Smooth muscle cell of the brain vasculature (primary cell): ENCODE results near the gene GAD2.

Experiments used
- DNase-seq: peaks from one replicate; pipeline ENCODE4 v3.0.0-alpha.2; 2012; ENCODE audit warnings: low read depth, low spot score

GAD2 gene

DNA sequence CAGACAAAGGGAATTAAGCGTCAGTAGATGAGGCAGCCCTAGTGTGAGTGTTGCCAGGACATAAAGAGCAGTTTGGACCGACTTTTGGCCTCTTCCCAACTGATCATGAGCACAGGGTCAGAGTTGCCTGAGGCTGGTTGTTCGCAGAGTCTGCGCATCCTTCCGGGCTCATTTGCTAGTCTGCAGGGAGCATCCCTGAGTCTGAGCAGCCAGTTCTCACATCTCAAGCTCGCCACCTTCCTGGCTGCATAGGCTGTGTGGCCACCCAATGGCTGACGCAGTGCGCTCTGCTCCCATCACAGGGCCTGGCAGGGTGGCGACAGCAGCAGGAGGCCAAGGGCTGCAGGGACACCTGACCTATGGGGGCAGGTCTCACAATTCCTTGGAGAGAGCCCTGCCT lies 5.0 kb downstream of the GAD2 start:
- no peak for DNase-seq

DNA sequence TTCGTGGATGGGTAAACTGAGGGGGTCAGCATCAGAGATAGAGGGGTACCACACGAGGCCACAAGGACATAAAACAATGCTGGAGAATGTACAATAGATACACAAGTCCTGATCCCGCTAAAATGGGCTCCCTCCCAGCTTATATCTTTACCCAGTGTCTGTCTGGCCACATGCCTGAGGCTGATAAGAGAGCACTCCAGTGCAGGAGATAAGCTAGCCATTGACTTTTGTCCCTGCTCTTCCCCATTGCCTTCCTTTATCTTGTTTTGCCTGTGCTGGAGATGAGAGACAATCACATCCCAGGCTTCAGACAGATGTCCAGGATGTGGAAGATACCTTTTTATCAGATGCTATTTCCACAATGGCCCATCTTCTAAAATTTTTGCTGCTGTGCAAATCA lies 6.0 kb downstream of the GAD2 start:
- no peak for DNase-seq

DNA sequence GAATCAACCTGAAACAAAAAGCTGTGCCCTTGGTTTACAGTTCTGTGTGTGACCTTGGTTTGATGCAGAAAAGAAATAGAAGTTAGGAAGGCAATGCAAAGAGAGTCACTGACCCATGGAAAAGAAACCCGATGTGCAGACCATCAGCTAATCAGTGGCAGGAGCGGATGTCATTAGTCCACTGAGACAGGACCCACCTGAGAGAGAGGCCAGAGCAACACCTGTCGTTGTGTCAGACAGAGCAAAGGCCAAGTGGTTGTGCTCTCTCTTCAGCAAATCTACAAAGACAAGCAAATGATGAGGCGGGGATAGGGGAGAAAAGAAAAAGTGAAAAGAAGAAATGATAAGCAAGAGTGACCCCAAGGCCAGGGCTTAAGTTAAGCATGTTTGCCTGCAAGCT lies 8.7 kb downstream of the GAD2 start:
- DNase-seq = no peak

DNA sequence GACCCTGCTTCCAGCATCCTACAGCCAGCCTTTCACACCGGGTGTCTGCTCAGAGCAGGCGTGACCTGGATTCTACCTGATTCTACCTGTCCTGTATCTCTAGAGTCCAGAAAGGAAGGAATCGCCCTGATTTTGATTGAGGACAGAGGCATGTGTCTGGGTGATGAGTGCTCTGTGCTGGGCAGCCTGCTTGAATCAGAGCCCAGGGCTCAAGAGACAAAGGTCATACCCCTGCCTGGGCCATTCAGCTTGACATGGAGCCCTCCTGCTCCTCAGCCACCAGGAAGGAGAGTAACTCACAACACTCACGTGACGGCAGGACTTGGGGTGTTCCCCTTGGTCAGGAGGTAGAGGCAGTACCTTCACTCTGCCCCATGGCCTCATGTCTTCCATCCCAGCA lies 11.2 kb downstream of the GAD2 start:
- DNase-seq = no peak

DNA sequence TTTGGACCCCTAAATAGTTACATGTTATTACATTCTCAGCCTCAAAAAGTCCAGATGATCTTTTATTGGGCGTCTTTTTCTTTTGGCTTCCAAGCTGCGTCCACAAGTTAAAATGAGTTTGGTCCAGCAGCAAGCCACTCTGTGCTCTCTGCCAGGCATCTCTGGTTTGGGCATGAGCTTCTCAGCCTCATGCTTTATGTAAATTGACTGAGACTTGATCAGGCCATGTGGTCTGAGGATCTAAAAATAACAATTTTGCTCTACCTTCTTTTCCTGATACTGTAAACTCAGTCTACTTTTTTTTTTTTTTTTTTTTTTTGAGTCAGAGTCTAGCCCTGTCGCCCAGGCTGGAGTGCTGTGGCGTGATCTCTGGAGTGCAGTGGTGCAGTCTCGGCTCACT lies 15.6 kb downstream of the GAD2 start:
- no peak for DNase-seq

DNA sequence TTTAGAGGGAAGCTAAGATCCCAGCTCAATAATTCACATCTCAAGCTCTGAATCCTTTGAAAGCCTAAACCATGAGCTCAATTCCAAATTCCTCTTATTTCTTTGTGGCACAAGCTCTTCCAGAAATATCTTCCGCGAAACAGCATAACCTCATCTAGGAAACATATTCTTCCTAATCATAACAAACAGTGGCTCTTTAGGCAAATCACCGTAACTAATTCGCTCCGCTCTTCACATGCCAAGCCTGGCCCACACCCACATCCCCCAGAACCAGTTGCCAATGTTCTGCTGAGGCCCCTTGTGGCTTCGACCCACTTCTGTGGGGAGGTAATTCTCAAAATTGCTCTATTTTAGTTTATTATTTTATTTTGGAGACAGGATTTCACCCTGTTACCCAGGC lies 19.2 kb downstream of the GAD2 start:
- no peak for DNase-seq

DNA sequence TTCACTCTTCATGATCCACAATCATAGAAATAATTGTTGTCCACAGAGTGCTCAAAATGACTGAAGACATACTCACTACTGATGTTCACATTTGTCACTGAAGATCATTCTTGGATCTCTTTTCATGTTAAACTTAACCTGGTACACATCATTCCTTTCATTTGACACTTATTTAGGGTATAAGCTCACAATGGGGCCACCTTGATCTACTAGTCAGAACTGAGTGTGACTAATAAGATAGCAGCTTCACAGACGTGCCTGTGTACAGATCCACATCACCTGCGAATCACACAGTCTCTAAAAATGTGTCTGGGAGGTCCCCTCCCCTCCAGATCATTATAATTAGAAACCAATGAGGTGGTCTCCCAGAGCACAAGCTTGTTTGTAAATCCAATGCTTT lies 21.8 kb downstream of the GAD2 start:
- no peak for DNase-seq

DNA sequence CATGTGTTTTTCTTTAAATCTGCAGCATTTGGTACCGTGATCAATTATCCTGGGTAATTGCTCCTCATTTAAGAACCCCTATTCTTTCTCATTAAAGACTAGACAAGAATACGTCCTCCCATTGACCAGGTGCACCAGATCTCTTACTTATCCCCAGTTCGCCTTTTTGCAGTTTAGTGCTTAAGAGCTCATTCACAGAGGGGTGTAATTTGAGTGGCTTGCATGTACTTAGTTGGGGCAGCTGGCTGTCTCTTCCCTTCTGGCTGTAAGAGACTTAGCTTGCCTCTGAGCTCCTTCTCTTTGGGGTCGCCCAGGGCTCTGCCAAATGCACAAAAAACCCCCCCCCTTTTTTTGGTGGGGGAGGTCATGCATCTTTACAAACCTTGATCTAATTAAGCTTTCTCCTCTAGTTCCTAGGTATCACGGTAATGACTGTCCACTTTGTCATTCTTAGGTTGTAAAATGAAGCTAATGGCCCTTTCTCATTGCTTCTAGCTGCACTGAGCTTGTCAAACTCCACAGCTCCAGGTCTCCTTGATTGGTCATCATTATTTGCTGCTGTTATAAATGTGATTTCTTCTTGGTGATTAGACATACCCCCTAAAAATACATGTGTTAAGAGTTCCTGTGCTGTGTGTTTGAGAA lies 26.3 kb downstream of the GAD2 start:
- no peak for DNase-seq

DNA sequence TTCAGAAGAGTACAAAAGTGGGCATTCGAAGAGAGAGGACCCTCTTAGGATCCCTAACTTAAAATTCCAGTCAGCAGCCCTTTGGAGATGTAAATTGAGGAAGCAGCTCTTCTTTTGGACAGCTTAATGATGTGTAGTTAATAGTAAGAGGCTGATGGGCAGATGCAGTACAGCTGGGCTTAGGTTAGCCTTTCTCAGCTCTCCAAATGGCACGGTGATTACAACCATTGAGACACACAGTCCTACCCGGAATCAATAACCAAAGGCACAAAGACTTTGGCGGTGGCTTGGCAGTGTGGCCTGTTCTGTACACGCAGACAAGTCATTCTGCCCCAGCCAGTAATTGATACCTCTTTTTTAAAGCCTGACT lies 26.8 kb downstream of the GAD2 start:
- DNase-seq = no peak

DNA sequence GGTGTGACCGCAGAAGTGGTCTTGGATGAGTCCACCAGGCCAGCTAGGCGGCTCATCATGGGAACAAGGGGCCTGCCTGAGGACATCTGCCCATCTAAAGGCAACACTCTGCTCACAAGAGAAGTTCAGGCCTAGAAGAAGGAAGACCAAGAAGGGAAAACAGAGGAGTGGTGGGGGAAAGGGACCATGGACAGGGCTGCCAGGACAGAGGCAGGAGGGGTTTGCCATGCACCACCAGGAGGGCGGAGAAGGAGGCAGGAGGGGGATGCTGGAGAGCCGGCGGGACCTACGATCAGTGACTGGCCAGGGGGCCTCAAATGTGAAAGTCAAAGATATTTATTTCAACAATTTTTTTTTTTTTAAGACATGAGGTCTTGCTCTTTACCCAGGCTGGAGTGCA lies 33.1 kb downstream of the GAD2 start:
- no peak for DNase-seq

DNA sequence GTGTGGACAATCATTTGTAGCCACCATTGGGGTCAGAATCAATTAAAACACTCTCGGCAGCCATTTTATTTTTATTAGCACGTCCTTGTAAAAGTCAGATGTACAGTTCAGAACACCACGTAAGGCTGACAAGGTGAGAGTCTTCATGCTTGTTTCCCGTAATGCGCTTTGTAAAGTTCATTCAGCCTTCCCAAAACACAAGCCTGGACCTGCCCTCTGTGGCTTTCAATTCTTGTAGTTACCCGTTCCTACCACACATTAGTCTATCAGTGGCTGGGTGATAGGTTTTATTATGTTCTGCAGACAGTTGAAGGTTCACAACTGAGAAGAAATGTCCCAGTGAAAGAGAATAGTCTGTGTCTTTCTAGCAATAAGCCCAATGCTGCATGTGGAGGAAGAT lies 35.4 kb downstream of the GAD2 start:
- DNase-seq = no peak

DNA sequence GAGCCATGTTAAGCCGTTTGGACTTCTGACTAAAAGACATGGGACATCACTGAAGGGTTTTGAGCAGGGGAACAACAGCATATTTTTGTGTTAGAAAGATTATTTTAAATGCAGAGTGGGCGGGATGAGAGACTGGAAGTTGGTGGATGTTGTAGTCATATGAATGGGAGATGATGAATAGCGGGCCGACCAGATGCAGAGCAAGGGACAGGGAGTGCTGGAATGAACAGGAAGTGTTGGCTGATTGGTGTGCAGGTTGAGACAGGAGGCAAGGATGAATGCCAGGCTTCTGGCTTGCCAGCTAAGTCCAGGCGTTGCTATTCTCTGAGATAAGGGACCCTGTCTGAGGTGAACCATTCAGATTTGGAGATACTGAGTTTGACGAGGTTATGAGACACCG lies 38.0 kb downstream of the GAD2 start:
- no peak for DNase-seq

DNA sequence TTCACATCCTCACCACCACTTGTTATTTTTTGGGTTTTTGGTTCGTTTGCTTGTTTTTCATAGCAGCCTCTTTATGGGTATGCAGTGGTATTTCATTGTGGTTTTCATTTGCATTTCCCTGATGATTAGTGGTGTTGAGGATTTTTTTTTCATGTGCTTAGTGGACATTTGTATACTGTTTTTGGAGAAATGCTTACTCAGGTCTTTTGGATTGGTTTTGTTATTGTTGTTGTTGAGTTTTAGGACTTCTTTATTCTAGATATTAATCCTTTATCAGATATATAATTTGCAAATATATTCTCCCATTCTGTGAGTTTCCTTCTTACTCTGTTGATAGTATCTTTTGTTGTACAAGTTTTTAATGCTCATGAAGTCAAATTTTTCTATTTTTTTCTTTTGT lies 42.8 kb downstream of the GAD2 start:
- no peak for DNase-seq

DNA sequence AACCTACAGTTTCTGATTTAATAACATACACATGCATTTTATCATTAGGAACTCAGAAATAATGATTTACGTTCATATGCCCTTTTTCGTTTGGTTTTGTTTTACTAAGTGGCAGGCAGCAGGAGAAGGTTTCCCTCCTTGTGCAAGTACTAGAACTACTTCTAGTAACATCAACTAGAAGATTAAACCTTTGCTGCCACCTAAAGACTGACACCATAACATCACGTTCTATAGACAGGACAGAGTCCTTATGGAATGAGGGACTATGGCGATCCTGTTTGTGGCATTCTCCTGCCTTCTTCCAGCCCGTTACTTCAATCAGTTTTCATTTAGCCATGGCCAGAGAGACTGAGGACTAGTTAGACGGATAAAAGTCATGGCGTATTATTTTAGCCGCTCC lies 53.2 kb downstream of the GAD2 start:
- DNase-seq = no peak

DNA sequence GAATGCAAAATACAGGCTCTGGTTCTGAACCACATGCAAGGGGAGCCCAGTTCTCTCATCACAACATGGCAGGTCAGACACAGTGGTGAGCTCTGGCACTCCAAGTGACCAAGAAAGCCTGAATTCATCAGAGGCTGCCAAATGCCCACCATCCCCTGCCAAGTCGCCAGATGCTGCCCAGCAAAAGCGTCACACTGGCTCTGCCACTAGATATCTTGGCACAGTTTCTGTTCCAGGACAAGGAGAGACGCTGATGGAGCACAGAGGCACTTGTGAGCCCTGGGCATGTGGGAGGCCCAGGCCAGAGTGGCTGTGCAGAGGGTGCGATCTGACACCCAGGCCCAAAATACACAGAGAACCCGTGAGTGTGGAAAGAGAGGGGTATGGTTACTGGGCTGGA lies 57.8 kb downstream of the GAD2 start:
- no peak for DNase-seq

DNA sequence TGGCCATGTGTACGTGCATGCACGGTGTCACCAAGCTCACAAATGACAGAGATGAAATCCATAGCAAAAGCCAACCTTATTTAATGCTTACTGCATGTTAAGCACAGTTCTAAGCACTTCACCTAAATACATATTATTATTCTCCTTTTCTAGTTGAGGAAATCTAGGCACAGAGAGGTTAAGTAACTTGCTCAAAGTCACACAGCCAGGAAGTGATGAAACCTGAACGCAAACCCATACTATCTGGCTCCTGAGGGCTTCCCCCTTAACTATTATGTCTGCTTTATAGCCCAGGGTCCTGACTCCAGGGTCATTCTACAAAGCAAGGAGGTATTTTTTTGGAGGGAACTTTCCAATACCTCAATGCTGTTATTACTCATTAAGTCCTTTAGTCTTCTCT lies 61.7 kb downstream of the GAD2 start:
- no peak for DNase-seq

DNA sequence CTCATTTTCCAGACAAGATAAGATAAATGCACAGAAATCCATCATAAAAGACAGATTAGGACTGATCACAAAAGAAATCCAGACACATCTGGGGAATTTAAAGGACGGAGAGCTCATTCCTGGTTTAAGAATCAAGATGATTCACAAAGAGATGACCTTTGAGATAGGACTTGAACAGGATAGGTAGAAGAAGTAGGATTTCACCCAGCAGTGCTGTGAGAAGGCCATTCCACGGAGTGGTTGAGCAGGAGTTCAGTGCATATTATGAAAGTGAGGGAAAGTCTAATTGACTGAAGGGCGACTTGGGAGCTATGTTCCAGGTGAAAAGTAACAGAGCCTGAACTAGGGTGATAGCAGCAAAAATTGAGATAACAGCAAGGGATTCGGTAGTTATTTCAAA lies 73.7 kb downstream of the GAD2 start:
- DNase-seq = no peak

DNA sequence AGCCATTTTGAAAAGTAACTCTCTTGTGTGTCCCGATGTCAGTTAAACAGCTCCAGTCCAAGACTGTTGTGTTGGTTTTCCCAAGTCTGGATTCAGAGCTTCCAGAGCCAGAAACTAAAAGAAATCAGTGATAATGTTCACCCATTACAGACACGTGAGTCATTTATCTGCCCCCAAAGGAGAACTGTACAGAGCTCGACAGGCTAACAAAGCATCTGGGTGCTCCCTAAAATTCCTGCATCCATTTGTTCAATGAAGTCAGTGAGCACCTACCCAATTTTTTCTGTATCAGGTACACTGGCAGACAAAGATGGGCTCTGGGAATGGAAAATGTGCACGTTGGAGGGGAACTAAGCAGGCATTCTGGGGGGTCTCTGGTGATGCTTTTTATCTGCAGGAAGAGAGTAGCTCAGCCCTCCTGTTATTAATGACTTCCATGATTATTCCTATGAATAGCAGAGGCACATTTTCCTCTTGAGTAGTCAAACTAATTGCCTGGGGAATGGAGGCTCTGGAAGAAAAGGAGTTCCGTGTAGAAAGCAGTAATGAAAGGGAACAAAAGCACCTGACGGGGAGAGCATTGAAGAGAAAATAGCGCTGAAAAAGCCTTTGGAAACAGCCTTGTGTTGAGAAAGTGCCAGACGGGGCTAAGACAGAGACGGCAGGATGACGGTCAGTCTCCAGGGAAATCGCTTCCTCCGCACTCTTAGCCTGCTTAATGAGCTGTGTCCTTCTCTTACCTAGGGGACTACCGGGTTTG lies 75.3 kb downstream of the GAD2 start:
- no peak for DNase-seq

DNA sequence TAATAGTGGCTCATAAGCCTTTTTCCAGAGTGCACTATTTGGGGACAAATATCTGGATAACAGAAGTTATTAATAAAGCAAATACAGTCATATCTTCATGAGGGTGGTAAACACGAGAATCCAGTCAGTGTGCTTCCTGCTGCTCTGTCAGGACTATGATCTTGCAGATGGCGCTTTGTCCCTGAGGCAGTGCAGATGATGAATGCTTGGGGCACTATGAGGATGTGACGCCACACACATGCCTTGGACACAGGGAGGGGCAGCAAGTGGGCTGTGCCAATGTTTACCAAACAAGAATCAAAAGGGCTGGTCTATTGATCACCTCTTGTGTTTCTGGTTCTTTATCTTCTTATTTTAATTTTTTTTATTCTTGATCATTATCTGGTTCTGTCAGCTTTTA lies 79.8 kb downstream of the GAD2 start:
- DNase-seq = no peak

DNA sequence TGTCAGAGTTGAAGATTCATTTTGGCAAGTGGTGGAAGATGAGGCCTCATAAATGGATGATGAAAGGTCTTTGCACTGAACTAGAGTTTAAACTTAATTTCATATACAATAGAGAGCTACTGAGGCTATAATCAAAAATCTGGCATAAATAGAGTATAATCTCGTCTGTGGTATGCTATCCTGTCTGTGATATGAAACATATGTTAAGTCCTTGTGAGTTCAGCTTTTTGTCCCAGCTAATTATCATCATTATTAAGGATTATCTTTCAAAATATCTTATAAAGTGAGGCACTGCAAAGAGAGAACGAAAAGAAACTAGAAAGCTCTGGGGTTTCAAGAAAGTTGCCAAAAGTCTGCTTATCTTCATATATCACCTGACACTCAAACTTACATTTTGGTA lies 83.4 kb downstream of the GAD2 start:
- DNase-seq = no peak

DNA sequence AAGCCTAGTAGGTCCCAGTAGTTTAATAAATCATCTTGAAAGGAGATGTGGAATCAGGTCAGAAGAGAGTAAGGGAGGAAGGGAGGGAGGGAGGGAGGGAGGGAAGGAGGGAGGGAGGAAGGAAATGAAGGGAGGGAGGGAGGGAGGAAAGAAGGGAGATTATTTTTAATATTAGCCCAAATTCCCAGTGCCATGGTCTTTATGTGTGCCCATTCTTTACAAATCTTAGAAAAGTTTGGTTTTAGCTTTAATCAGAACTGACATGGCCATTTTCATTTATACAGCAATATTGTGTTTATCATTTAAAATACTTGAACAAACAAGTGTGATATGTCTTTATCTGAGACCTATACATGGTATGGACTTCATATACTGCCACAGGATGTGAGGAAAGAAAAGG lies 86.8 kb downstream of the GAD2 start:
- no peak for DNase-seq

DNA sequence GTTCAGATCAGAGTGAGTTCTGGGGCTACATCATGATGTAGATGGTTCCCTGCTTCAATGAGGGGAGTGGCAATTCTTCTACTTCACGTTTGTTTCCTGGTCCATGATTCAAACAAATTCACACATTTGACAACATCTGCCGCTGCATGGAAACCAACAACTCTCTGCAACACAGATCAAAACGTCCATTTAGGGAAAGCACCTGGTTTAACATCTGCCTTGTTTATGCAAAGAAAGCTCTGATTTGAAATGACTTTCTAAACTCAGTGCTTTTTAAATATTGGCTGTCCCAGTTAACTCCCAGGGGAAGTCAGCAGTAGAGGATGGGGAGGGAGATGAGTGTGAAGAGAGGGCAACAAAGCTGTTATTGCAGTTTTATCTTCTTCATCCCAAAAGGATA lies 93.8 kb downstream of the GAD2 start:
- DNase-seq = no peak

DNA sequence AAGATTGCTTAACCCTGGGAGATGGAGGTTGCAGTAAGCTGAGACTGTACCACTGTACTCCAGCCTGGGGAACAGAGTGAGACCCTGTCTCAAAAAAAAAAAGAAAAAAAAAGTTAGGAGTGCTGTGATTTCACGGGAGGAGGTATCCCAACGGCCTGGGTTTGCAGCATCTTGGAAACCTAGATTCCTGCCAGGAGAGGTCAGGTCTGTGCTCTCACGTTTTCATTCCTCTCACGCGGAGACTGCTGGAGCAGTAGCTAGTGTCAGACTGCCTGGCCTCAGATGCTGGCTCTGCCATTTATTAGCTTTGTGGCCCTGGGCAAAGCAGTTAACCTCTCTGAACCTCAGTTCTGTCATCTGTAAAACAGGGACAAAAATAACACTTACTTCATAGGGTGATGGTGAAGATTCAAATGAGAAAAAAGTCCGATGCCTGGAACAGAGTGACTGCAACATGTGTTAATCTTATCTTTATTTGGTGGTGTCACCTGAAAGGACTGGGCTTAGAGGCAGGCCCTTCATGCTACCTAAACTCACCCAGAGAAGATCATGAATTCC lies 94.9 kb downstream of the GAD2 start:
- no peak for DNase-seq
